ENCODE results near the gene CCL19.

The CCL19 gene

DNA sequence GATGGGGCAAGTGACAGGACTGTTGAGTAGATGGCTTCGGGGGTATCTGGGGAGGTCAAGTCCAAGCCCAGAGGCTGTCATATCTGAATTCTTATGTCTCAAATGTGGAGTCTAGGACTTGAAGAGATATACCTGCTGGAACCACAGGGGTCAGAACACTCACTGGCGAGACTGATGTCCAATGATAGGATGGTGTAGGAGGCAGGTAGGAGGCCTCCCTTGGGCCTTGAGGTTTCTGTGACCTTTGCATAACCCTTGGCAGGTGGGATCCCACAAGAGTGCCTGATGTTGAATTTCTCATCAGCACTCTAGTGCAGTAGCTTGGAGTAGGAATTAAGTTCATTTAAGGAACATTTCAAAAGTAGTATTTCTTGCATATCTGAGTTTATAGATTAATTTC is 16.1 kb upstream of the CCL19 start:
- TF ChIP-seq CTCF (IDR thresholded peaks at IDR 0.05): no peak
- Histone ChIP-seq H3K4me3 (ENCODE audit: low read depth in 1 of 2, low read length in 1 of 2) (no peak overlapping the region), H3K27me3 (peaks cover 4% of the 10 kb centered on the region), H3K27ac (no peak overlapping the region), H3K4me1 (ENCODE audit: control insufficient read depth in 1 of 2, insufficient read depth in 1 of 2, low read depth in 1 of 2, low read length in 1 of 2) (peaks cover 0 to under 1% of the 10 kb centered on the region in 2 experiments), H3K36me3 (no peaks in the 10 kb centered on the region), H3K9me3 (no peaks in the 10 kb centered on the region)

GRCh38 chr9:34701769-34702736 is 11.0 kb upstream of the CCL19 start:
- H3K4me1 ChIP-seq (ENCODE audit: control insufficient read depth in 1 of 2, insufficient read depth in 1 of 2, low read depth in 1 of 2, low read length in 1 of 2): peaks cover 12 to 13% of the 10 kb centered on the region in 2 experiments
- TF ChIP-seq CTCF (IDR thresholded peaks at IDR 0.05): peak; percentile 88
- H3K9me3 ChIP-seq: no peaks in the 10 kb centered on the region
- H3K27me3 ChIP-seq: peaks cover 34% of the 10 kb centered on the region
- peak overlapping the region; percentile 50 to 58 for H3K4me3 ChIP-seq (ENCODE audit: low read depth in 1 of 2, low read length in 1 of 2)
- H3K27ac ChIP-seq: peak overlapping the region; percentile 20
- H3K36me3 ChIP-seq: no peaks in the 10 kb centered on the region

GRCh38 chr9:34701023-34701768 is 10.1 kb upstream of the CCL19 start:
- H3K27ac ChIP-seq: peak overlapping the region; percentile 20

DNA sequence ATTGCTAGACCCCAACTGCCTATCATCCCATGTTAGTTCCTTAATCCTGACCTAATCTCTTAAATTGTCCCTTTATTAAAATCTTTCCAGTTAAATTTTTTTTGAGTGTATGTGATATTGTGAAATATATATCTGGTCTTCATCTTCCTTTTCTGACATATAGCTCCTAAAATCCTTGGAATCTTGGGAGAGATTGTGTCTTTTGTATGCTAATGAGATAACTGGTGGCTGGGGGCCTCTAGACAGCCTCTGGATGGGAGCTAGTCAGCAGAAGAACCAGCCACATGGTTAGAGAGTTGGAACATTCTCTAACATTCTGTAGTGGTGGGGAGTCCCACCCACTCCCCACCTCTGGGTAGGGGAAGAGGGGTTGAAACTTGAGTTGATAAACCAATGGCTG is 3.7 kb upstream of the CCL19 start:
- Histone ChIP-seq H3K27me3 (peaks cover 8% of the 10 kb centered on the region), H3K27ac (no peak overlapping the region), H3K9me3 (no peaks in the 10 kb centered on the region), H3K4me3 (ENCODE audit: low read depth in 1 of 2, low read length in 1 of 2) (no peak overlapping the region), H3K36me3 (no peaks in the 10 kb centered on the region), H3K4me1 (ENCODE audit: control insufficient read depth in 1 of 2, insufficient read depth in 1 of 2, low read depth in 1 of 2, low read length in 1 of 2) (peaks cover 8 to 15% of the 10 kb centered on the region in 2 experiments)
- TF ChIP-seq CTCF (IDR thresholded peaks at IDR 0.05): no peak

More at GRCh38 chr9:34701023-34701768, 10.1 kb upstream of the CCL19 start:
- H3K36me3 ChIP-seq: no peaks in the 10 kb centered on the region
- peak overlapping the region; percentile 50 to 58 for H3K4me3 ChIP-seq (ENCODE audit: low read depth in 1 of 2, low read length in 1 of 2)
- no peaks in the 10 kb centered on the region for H3K9me3 ChIP-seq
- H3K27me3 ChIP-seq: peaks cover 34% of the 10 kb centered on the region
- TF ChIP-seq CTCF (IDR thresholded peaks at IDR 0.05): peak; percentile 72
- H3K4me1 ChIP-seq (ENCODE audit: control insufficient read depth in 1 of 2, insufficient read depth in 1 of 2, low read depth in 1 of 2, low read length in 1 of 2): peaks cover 12 to 13% of the 10 kb centered on the region in 2 experiments

GRCh38 chr9:34693560-34693959 is 2.5 kb upstream of the CCL19 start:
- no peak overlapping the region for H3K27ac ChIP-seq
- no peaks in the 10 kb centered on the region for H3K27me3 ChIP-seq
- H3K9me3 ChIP-seq: no peaks in the 10 kb centered on the region
- no peak overlapping the region for H3K4me3 ChIP-seq (ENCODE audit: low read depth in 1 of 2, low read length in 1 of 2)
- no peaks in the 10 kb centered on the region for H3K36me3 ChIP-seq
- TF ChIP-seq CTCF (IDR thresholded peaks at IDR 0.05): no peak
- H3K4me1 ChIP-seq (ENCODE audit: control insufficient read depth in 1 of 2, insufficient read depth in 1 of 2, low read depth in 1 of 2, low read length in 1 of 2): peaks cover 8 to 15% of the 10 kb centered on the region in 2 experiments

Data from neutrophil (primary cell).